GM12892 (cell line): Measurements from ENCODE around the gene MAPKAPK3.

Experiments
- POLR2A ChIP-seq: IDR thresholded peaks from 2 replicates; pipeline ENCODE4 v1.6.1; 2011; ENCODE audit warnings: low read depth, low read length, control low read depth
- POLR2AphosphoS5 ChIP-seq: IDR thresholded peaks from 2 replicates; pipeline ENCODE4 v1.6.1; 2011; ENCODE audit warnings: low read depth, low read length, control low read depth

DNA sequence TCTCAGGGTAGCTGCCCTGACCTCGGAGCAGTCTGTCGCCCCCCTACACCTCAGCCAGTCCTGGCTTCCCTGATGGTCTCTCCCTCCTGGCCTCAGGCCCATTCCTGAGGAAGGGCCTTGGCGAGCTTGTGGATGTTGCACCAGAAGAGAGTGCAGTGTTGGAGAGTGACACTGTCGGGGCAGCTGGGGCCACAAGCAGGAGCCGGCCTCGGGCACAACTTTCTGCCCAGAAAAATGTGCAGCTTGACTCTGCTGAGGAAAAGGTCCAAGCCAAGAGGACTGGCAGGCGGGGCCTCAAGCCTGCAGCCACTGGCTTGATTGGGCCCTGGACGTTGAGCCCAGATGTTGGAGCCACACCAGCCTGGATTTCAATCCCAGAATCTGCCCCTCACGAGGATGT lies 34.9 kb upstream of the MAPKAPK3 start:
- TF ChIP-seq POLR2AphosphoS5: no peak
- no peak for TF ChIP-seq POLR2A
